Stimulated activated CD4-positive, alpha-beta T cell treated with anti-CD3 and anti-CD28 coated beads, TNF-alpha, amount 100 ng/mL, for 48 hours (primary cell): Measurements from ENCODE around the gene CAMK1D.

Experiments
- DNase-seq, 3 donors: peaks; one replicate each; pipeline ENCODE4 v3.0.0-alpha.2; 2020; ENCODE audit warnings: low read depth in 3 of 3

CAMK1D gene

GRCh38 chr10:12499076-12499986 lies 150.0 kb downstream of the CAMK1D start:
- DNase-seq = no peak

GRCh38 chr10:12500381-12501303 lies 151.3 kb downstream of the CAMK1D start:
- no peak for DNase-seq

GRCh38 chr10:12501324-12501723 lies 152.0 kb downstream of the CAMK1D start:
- no peak for DNase-seq

GRCh38 chr10:12501841-12502525 lies 152.6 kb downstream of the CAMK1D start:
- DNase-seq = no peak

GRCh38 chr10:12502526-12503274 lies 153.4 kb downstream of the CAMK1D start:
- no peak for DNase-seq

- DNase-seq = no peak
These were observed 154.0 kb downstream of the CAMK1D start for GRCh38 chr10:12503311-12503710.

GRCh38 chr10:12504176-12504575 lies 154.8 kb downstream of the CAMK1D start:
- no peak for DNase-seq

GRCh38 chr10:12504628-12505027 lies 155.3 kb downstream of the CAMK1D start:
- DNase-seq = no peak

- no peak for DNase-seq
These were observed 156.3 kb downstream of the CAMK1D start for GRCh38 chr10:12505683-12506082.

- DNase-seq = no peak
These were observed 158.0 kb downstream of the CAMK1D start for GRCh38 chr10:12507165-12507850.

GRCh38 chr10:12508165-12508564 lies 158.8 kb downstream of the CAMK1D start:
- no peak for DNase-seq

- no peak for DNase-seq
These were observed 159.9 kb downstream of the CAMK1D start for GRCh38 chr10:12509016-12509793.

GRCh38 chr10:12509794-12510100 lies 160.4 kb downstream of the CAMK1D start:
- no peak for DNase-seq

- DNase-seq = no peak
These were observed 161.2 kb downstream of the CAMK1D start for GRCh38 chr10:12510501-12510941.

GRCh38 chr10:12510984-12511383 lies 161.6 kb downstream of the CAMK1D start:
- no peak for DNase-seq

GRCh38 chr10:12511651-12512050 lies 162.3 kb downstream of the CAMK1D start:
- no peak for DNase-seq

GRCh38 chr10:12512332-12513002 lies 163.1 kb downstream of the CAMK1D start:
- no peak for DNase-seq

GRCh38 chr10:12513003-12513365 lies 163.6 kb downstream of the CAMK1D start:
- DNase-seq = no peak
